HCT116 (cell line): ENCODE results near the gene ARPC4. TPM values are rescaled to one million over a fixed set of nuclear protein-coding genes. Genes with fewer than 3 reads are reported as not detected.

Experiments
- ATAC-seq: fragments of 200-7000 bp; cut with Tn5 transposase; 2 replicates; pipeline ENCODE4 v1.9.1; 2020; ENCODE audit warnings: mild to moderate bottlenecking, moderate library complexity
- BruUV-seq: library from RNA; stranded (reverse); fragments of 400-500 nt; replicated peaks from 2 replicates; lab custom pipeline; 2021; lab: Mats Ljungman, UMichigan
- CTCF ChIA-PET: fragments of 300-600 bp; sonication (Branson Sonifier 250); formaldehyde crosslinking; loops from one replicate; lab custom pipeline; 2021; ENCODE audit warnings: antibody characterized with exemption; lab: Charles Lee
- POLR2A ChIA-PET: fragments of 300-600, 350-600 bp; sonication (Branson Sonifier 250); formaldehyde crosslinking; loops from one replicate; lab custom pipeline; 2021; ENCODE audit warnings: antibody characterized with exemption; lab: Charles Lee
- RAD21 ChIA-PET, 2 experiments: fragments of 300-600 bp; sonication (Branson Sonifier 250); formaldehyde crosslinking; loops; one replicate each; lab custom pipeline; 2023; ENCODE audit warnings: low total read pairs in 2 of 2; ENCODE audit not compliant: uncharacterized antibody in 2 of 2, unreplicated experiment in 2 of 2, low non-redundant PET in 1 of 2; lab: Charles Lee
- DNase-seq: peaks from one replicate; pipeline ENCODE4 v3.0.0-alpha.2; 2010; ENCODE audit warnings: low read depth, low spot score
- H2AFZ ChIP-seq: fragments of 200-600 bp; shearing (Covaris generic), sonication (generic); 2 replicates; pipeline ENCODE4 v1.6.1; 2017; ENCODE audit warnings: low read depth, mixed run types, mixed read lengths, antibody characterized with exemption, low read length; ENCODE audit not compliant: poor library complexity, severe bottlenecking
- H3K27ac ChIP-seq: 2 replicates; pipeline ENCODE4 v1.5.1; 2012; ENCODE audit warnings: low read depth, low read length
- H3K27me3 ChIP-seq: fragments of 200-600 bp; sonication (generic); 2 replicates; pipeline ENCODE4 v1.6.1; 2016; ENCODE audit warnings: mixed run types, low read length, mixed read lengths; ENCODE audit not compliant: insufficient read depth
- H3K36me3 ChIP-seq, 2 experiments: fragments of 200-500 bp in 1 of 2; fragments of 200-600 bp in 1 of 2; sonication (Bioruptor generic) in 1 of 2; sonication (generic) in 1 of 2; 2 replicates each; pipeline versions ENCODE4 v1.5.1 to v1.6.1; 2014 to 2016; ENCODE audit warnings: low read length in 2 of 2, inconsistent platforms in 1 of 2, mixed read lengths in 1 of 2, mixed run types in 1 of 2; ENCODE audit not compliant: insufficient read depth in 2 of 2, control insufficient read depth in 1 of 2
- H3K4me1 ChIP-seq, 2 experiments: fragments of 200-600 bp in 1 of 2; sonication (generic) in 1 of 2; 2 replicates each; pipeline versions ENCODE4 v1.5.1 to v1.6.1; 2012 to 2017; ENCODE audit warnings: low read length in 2 of 2, inconsistent platforms in 1 of 2, mild to moderate bottlenecking in 1 of 2, mixed read lengths in 1 of 2, mixed run types in 1 of 2, moderate library complexity in 1 of 2; ENCODE audit not compliant: insufficient read depth in 2 of 2, control insufficient read depth in 1 of 2
- H3K4me2 ChIP-seq: fragments of 200-600 bp; sonication (generic); 2 replicates; pipeline ENCODE4 v1.6.1; 2017; ENCODE audit warnings: mixed run types, low read length, mixed read lengths
- H3K4me3 ChIP-seq, 2 experiments: fragments of 200-600 bp in 1 of 2; sonication (generic) in 1 of 2; replicated peaks in 1 of 2; 2 replicates each; pipeline ENCODE4 v1.5.1; 2011 to 2016; ENCODE audit warnings: low read length in 2 of 2, control low read depth in 1 of 2, low read depth in 1 of 2, mild to moderate bottlenecking in 1 of 2, mixed read lengths in 1 of 2, mixed run types in 1 of 2
- H3K79me2 ChIP-seq: fragments of 200-600 bp; sonication (generic); 2 replicates; pipeline ENCODE4 v1.6.1; 2017; ENCODE audit warnings: mild to moderate bottlenecking, mixed run types, low read length, moderate library complexity, mixed read lengths; ENCODE audit not compliant: insufficient read depth
- H3K9ac ChIP-seq: fragments of 200-600 bp; sonication (generic); 2 replicates; pipeline ENCODE4 v1.6.1; 2016; ENCODE audit warnings: low read length, mixed read lengths
- H3K9me2 ChIP-seq: fragments of 200-600 bp; sonication (generic), shearing (Covaris generic); 2 replicates; pipeline ENCODE4 v1.6.1; 2017; ENCODE audit warnings: mixed run types, mild to moderate bottlenecking, moderate library complexity; ENCODE audit not compliant: insufficient read depth
- H3K9me3 ChIP-seq, 2 experiments: fragments of 200-500 bp in 1 of 2; fragments of 200-600 bp in 1 of 2; sonication (Bioruptor generic) in 1 of 2; sonication (generic) in 1 of 2; 2 replicates each; pipeline ENCODE4 v1.6.1; 2014 to 2017; ENCODE audit warnings: low read length in 2 of 2, mixed read lengths in 2 of 2, inconsistent platforms in 1 of 2, low read depth in 1 of 2, mild to moderate bottlenecking in 1 of 2, mixed run types in 1 of 2, moderate library complexity in 1 of 2; ENCODE audit not compliant: control insufficient read depth in 1 of 2, insufficient read depth in 1 of 2
- H4K20me1 ChIP-seq: fragments of 200-600 bp; sonication (generic), shearing (Covaris generic); 2 replicates; pipeline ENCODE4 v1.6.1; 2017; ENCODE audit warnings: mixed run types, mild to moderate bottlenecking, moderate library complexity; ENCODE audit not compliant: insufficient read depth
- CBX3 ChIP-seq: IDR thresholded peaks from 2 replicates; pipeline ENCODE4 v1.6.1; 2012; ENCODE audit warnings: low read depth
- CEBPB ChIP-seq: IDR thresholded peaks from 2 replicates; pipeline ENCODE4 v1.6.1; 2012; ENCODE audit warnings: low read depth
- EZH2phosphoT487 ChIP-seq: fragments of 200-600 bp; IDR thresholded peaks from 2 replicates; pipeline ENCODE4 v1.6.1; 2018; ENCODE audit warnings: antibody characterized with exemption, borderline replicate concordance
- FOSL1 ChIP-seq: IDR thresholded peaks from 2 replicates; pipeline ENCODE4 v1.6.1; 2012; ENCODE audit warnings: low read depth
- POLR2AphosphoS5 ChIP-seq: IDR thresholded peaks from 2 replicates; pipeline ENCODE4 v1.6.1; 2011; ENCODE audit warnings: mild to moderate bottlenecking, low read depth, low read length, moderate library complexity
- RAD21 ChIP-seq: IDR thresholded peaks from 2 replicates; pipeline ENCODE4 v1.6.1; 2012; ENCODE audit warnings: low read depth, mild to moderate bottlenecking
- TCF7L2 ChIP-seq: IDR thresholded peaks from 2 replicates; pipeline ENCODE4 v1.7.0; 2011; ENCODE audit warnings: borderline replicate concordance, inconsistent platforms; ENCODE audit not compliant: insufficient read depth, insufficient read length; ENCODE audit errors: extremely low read depth
- YY1 ChIP-seq: IDR thresholded peaks from 2 replicates; pipeline ENCODE4 v1.6.1; 2011; ENCODE audit warnings: low read length, low read depth, moderate library complexity, mild to moderate bottlenecking; ENCODE audit not compliant: insufficient replicate concordance; ENCODE audit errors: extremely low read depth
- ZFX ChIP-seq: fragments of 450-650 bp; IDR thresholded peaks from 2 replicates; pipeline ENCODE4 v1.6.1; 2017
- ZNF274 ChIP-seq: fragments of 200-500 bp; sonication (Bioruptor generic); IDR thresholded peaks from 2 replicates; pipeline ENCODE4 v1.6.1; 2014; ENCODE audit warnings: mild to moderate bottlenecking, low read depth, low read length, inconsistent platforms
- intact Hi-C: fragments of 100-400 bp; cut with micrococcal nuclease; formaldehyde crosslinking; loops from 2 replicates; pipeline ENCODE4 v1.10.0; 2022
- total RNA-seq: library from RNA; stranded (reverse); gene quantifications from one replicate; pipeline ENCODE4 v1.2.1, GENCODE V29; 2021; ENCODE audit not compliant: unreplicated experiment
- TF ChIP-seq, protein P1 (sequence below): IDR thresholded peaks from 2 replicates; pipeline ENCODE4 v1.6.1; 2012
- TF ChIP-seq, protein P2 (sequence below), 3 experiments: fragments of 200-600 bp in 1 of 3; sonication (generic) in 1 of 3; IDR thresholded peaks in 2 of 3; conservative IDR thresholded peaks in 1 of 3; 2 replicates each; pipeline ENCODE4 v1.5.1; 2012 to 2017; ENCODE audit warnings: low read depth in 2 of 3, low read length in 2 of 3, antibody characterized with exemption in 1 of 3, borderline replicate concordance in 1 of 3, control low read depth in 1 of 3, mild to moderate bottlenecking in 1 of 3, mixed read lengths in 1 of 3, mixed run types in 1 of 3, moderate library complexity in 1 of 3; ENCODE audit not compliant: insufficient read depth in 1 of 3

The ARPC4 gene
- total RNA-seq, 1 experiment from 2014 or later: 110 TPM

DNA sequence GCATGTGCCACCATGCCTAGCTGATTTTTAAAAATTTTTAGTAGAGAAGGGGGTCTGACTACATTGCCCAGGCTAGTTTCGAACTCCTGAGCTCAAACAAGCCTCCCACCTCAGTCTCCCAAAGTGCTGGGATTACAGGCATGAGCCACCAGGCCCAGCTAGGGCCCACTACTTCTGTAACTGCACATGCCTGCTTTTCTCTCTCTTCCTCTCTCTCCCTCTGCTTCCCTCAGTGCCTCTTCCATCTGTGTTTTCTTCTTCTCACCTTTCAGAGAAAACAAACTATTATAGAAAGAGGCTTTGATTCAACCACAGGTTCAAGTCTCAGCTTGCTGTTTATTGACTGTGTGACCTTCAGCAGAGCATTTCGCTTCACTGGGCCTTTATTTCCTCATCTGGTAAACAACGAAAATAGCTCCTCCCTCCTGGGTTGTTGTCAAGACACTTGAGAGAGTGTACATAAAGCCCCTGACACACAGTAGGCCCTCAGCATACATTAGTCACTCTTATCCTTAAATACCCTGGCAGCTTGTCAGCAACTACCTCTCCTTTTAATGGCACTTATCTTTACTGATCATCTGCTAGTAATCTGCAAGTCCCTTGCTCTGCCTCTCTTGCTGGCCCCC is 10.8 kb upstream of the ARPC4 start:
- H2AFZ ChIP-seq: no peak overlapping the region
- H3K27me3 ChIP-seq: no peaks in the 10 kb centered on the region
- H3K36me3 ChIP-seq: peaks cover 13 to 21% of the 10 kb centered on the region in 2 experiments; a peak in 3 of 4 replicates
- ChIA-PET POLR2A (no interaction called here), CTCF (interaction anchor here (1.5 to 1.6 kb wide), 2 partner anchors 11 to 12 kb away, joined by 3 to 4 read pairs; partner anchors contain the start of genes ARPC4, CAMK1 and TADA3), RAD21 (no interaction called here)
- peaks cover 0 to 11% of the 10 kb centered on the region in 2 experiments; a peak in 1 of 4 replicates for H3K4me1 ChIP-seq
- H3K4me2 ChIP-seq: no peak overlapping the region
- intact Hi-C loops: no loop called here
- no peak overlapping the region for H3K27ac ChIP-seq
- no peaks in the 10 kb centered on the region for H4K20me1 ChIP-seq
- H3K4me3 ChIP-seq: no peak overlapping the region
- no peak overlapping the region for H3K9ac ChIP-seq
- H3K9me3 ChIP-seq: no peaks in the 10 kb centered on the region
- H3K9me2 ChIP-seq: no peaks in the 10 kb centered on the region
- ATAC-seq (no peak), DNase-seq (no peak)
- BruUV-seq: no TSS peak
- TF ChIP-seq CBX3: no peak
- TF ChIP-seq, protein P1, sequence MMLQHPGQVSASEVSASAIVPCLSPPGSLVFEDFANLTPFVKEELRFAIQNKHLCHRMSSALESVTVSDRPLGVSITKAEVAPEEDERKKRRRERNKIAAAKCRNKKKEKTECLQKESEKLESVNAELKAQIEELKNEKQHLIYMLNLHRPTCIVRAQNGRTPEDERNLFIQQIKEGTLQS: no peak
- TF ChIP-seq ZFX: no peak
- TF ChIP-seq EZH2phosphoT487: no peak
- no peak for TF ChIP-seq ZNF274
- TF ChIP-seq YY1: no peak
- TF ChIP-seq TCF7L2: no peak
- TF ChIP-seq FOSL1: no peak
- TF ChIP-seq RAD21: no peak
- no peaks in the 10 kb centered on the region for H3K79me2 ChIP-seq

GRCh38 chr3:9782770-9783169 is 10.1 kb upstream of the ARPC4 start:
- POLR2A ChIA-PET: no interaction called here
- peak; percentile 74 for ATAC-seq
- DNase-seq: no peak

More at GRCh38 chr3:9782770-9783169, 10.1 kb upstream of the ARPC4 start:
- Histone ChIP-seq H4K20me1 (no peaks in the 10 kb centered on the region), H3K9ac (no peak overlapping the region), H3K9me2 (no peaks in the 10 kb centered on the region), H2AFZ (no peak overlapping the region), H3K27me3 (no peaks in the 10 kb centered on the region), H3K79me2 (no peaks in the 10 kb centered on the region), H3K36me3 (peaks cover 15 to 21% of the 10 kb centered on the region in 2 experiments; a peak in 3 of 4 replicates), H3K4me2 (no peak overlapping the region), H3K9me3 (no peaks in the 10 kb centered on the region), H3K4me1 (peaks cover 0 to 8% of the 10 kb centered on the region in 2 experiments; a peak in 1 of 4 replicates), H3K4me3 (no peak overlapping the region), H3K27ac (no peak overlapping the region)
- CTCF ChIA-PET: interaction anchor here (1.5 to 1.6 kb wide), 2 partner anchors 10 to 13 kb away, joined by 3 to 4 read pairs; partner anchors contain the start of genes ARPC4, CAMK1 and TADA3
- TF ChIP-seq CBX3 (no peak), CEBPB (no peak), POLR2AphosphoS5 (no peak), RAD21 (peak; percentile 51)
- TF ChIP-seq, protein P2, sequence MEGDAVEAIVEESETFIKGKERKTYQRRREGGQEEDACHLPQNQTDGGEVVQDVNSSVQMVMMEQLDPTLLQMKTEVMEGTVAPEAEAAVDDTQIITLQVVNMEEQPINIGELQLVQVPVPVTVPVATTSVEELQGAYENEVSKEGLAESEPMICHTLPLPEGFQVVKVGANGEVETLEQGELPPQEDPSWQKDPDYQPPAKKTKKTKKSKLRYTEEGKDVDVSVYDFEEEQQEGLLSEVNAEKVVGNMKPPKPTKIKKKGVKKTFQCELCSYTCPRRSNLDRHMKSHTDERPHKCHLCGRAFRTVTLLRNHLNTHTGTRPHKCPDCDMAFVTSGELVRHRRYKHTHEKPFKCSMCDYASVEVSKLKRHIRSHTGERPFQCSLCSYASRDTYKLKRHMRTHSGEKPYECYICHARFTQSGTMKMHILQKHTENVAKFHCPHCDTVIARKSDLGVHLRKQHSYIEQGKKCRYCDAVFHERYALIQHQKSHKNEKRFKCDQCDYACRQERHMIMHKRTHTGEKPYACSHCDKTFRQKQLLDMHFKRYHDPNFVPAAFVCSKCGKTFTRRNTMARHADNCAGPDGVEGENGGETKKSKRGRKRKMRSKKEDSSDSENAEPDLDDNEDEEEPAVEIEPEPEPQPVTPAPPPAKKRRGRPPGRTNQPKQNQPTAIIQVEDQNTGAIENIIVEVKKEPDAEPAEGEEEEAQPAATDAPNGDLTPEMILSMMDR (IDR thresholded peaks at IDR 0.05 in 2 of 3, conservative IDR thresholded peaks at IDR 0.05 in 1 of 3; ENCODE audit: borderline replicate concordance in 1 of 3, insufficient read depth in 1 of 3, low read depth in 2 of 3, low read length in 2 of 3): peak in 2 of 3 experiments; percentile 23 to 30; a peak in 2 of 6 replicates
- RAD21 ChIA-PET: no interaction called here
- BruUV-seq: no TSS peak
- intact Hi-C loops: no loop called here
